Endothelial cell of umbilical vein (primary cell): Measurements from ENCODE around the gene SVOP. TPM values are rescaled to one million over a fixed set of nuclear protein-coding genes. Genes with fewer than 3 reads are reported as not detected.

Source experiments
- BruUV-seq: library from RNA; stranded (reverse); fragments of 400-500 nt; replicated peaks from 2 replicates; lab custom pipeline; 2021; lab: Mats Ljungman, UMichigan
- CTCF ChIA-PET: fragments of 300-600, 350-600 bp; sonication (Branson Sonifier 250); formaldehyde crosslinking; loops from one replicate; lab custom pipeline; 2021; ENCODE audit warnings: antibody characterized with exemption, inconsistent platforms; lab: Charles Lee
- POLR2A ChIA-PET: fragments of 300-600, 350-600 bp; sonication (Branson Sonifier 250); formaldehyde crosslinking; loops from one replicate; lab custom pipeline; 2021; ENCODE audit warnings: antibody characterized with exemption, inconsistent platforms; lab: Charles Lee
- DNase-seq: peaks from one replicate; pipeline ENCODE4 v3.0.0-alpha.2; 2011; ENCODE audit warnings: low read depth, low spot score
- FAIRE-seq: peaks from 2 replicates; lab custom pipeline; 2011; peaks lifted over from hg19 to GRCh38; lab: Jason Lieb, UNC
- H2AFZ ChIP-seq: 2 replicates; pipeline ENCODE4 v1.6.0; 2012; ENCODE audit warnings: low read depth, low read length, control low read depth, inconsistent platforms
- H3K27ac ChIP-seq: 2 replicates; pipeline ENCODE4 v1.5.1; 2011; ENCODE audit warnings: low read depth, mild to moderate bottlenecking, control low read depth, low read length, moderate library complexity; ENCODE audit not compliant: insufficient read depth
- H3K27me3 ChIP-seq, 2 experiments: 2 replicates each; pipeline versions ENCODE4 v1.6.0 to v1.6.1; 2011; ENCODE audit warnings: low read length in 2 of 2, mixed read lengths in 1 of 2; ENCODE audit not compliant: control insufficient read depth in 2 of 2, insufficient read depth in 2 of 2
- H3K36me3 ChIP-seq, 2 experiments: 2 replicates in 1 of 2; 3 replicates in 1 of 2; pipeline ENCODE4 v1.5.1; 2011; ENCODE audit warnings: low read length in 2 of 2, mild to moderate bottlenecking in 1 of 2, moderate library complexity in 1 of 2; ENCODE audit not compliant: control insufficient read depth in 2 of 2, insufficient read depth in 2 of 2; ENCODE audit errors: extremely low read depth in 1 of 2
- H3K4me1 ChIP-seq: 3 replicates; pipeline ENCODE4 v1.5.1; 2011; ENCODE audit warnings: mild to moderate bottlenecking, low read length; ENCODE audit not compliant: control insufficient read depth, insufficient read depth; ENCODE audit errors: extremely low read depth
- H3K4me2 ChIP-seq: 2 replicates; pipeline ENCODE4 v1.6.1; 2011; ENCODE audit warnings: low read length, control low read depth, mixed read lengths; ENCODE audit not compliant: insufficient read depth
- H3K4me3 ChIP-seq, 3 experiments: fragments of 200-600 bp in 1 of 3; sonication (generic), shearing (Covaris generic) in 1 of 3; replicated peaks in 1 of 3; 2 replicates each; pipeline ENCODE4 v1.5.1; 2011 to 2016; ENCODE audit warnings: control low read depth in 3 of 3, low read length in 3 of 3, mild to moderate bottlenecking in 2 of 3, inconsistent platforms in 1 of 3, low read depth in 1 of 3, moderate library complexity in 1 of 3; ENCODE audit not compliant: insufficient read depth in 1 of 3
- H3K79me2 ChIP-seq: 2 replicates; pipeline ENCODE4 v1.6.0; 2012; ENCODE audit warnings: low read length, inconsistent platforms; ENCODE audit not compliant: control insufficient read depth, insufficient read depth
- H3K9ac ChIP-seq: replicated peaks from 2 replicates; pipeline ENCODE3; 2011; ENCODE audit warnings: low read length, control low read depth; ENCODE audit not compliant: insufficient read depth; ENCODE audit errors: extremely low read depth
- H3K9me1 ChIP-seq: replicated peaks from 3 replicates; pipeline ENCODE4 v1.6.0; 2011; ENCODE audit warnings: mild to moderate bottlenecking, low read length; ENCODE audit not compliant: control insufficient read depth, insufficient read depth; ENCODE audit errors: extremely low read depth
- H3K9me3 ChIP-seq: replicated peaks from 2 replicates; pipeline ENCODE4 v1.5.1; 2012; ENCODE audit warnings: low read length, inconsistent platforms; ENCODE audit not compliant: control insufficient read depth, insufficient read depth
- H4K20me1 ChIP-seq: replicated peaks from 2 replicates; pipeline ENCODE3; 2011; ENCODE audit warnings: mild to moderate bottlenecking, low read length; ENCODE audit not compliant: control insufficient read depth, insufficient read depth; ENCODE audit errors: extremely low read depth
- CTCF ChIP-seq, 2 donors: IDR thresholded peaks; 1 replicate in 1 of 2; 2 replicates in 1 of 2; pipeline ENCODE4 v1.5.1; 2011; ENCODE audit warnings: low read length in 2 of 2, mild to moderate bottlenecking in 2 of 2, moderate library complexity in 2 of 2, control low read depth in 1 of 2, inconsistent platforms in 1 of 2, low read depth in 1 of 2; ENCODE audit not compliant: insufficient read depth in 1 of 2; ENCODE audit errors: extremely low read depth in 1 of 2
- EZH2 ChIP-seq: IDR thresholded peaks from 2 replicates; pipeline ENCODE4 v1.6.1; 2012; ENCODE audit warnings: borderline replicate concordance, low read depth, mild to moderate bottlenecking, moderate library complexity, low read length, inconsistent platforms; ENCODE audit not compliant: severe bottlenecking
- FOS ChIP-seq: IDR thresholded peaks from 2 replicates; pipeline ENCODE4 v1.6.1; 2011; ENCODE audit warnings: mild to moderate bottlenecking, low read length, moderate library complexity, borderline replicate concordance; ENCODE audit not compliant: insufficient read depth
- GATA2 ChIP-seq: IDR thresholded peaks from 2 replicates; pipeline ENCODE4 v1.7.0; 2011; ENCODE audit warnings: low read depth, mild to moderate bottlenecking, moderate library complexity, mixed read lengths, low read length; ENCODE audit not compliant: insufficient read length, insufficient read depth
- JUN ChIP-seq: IDR thresholded peaks from 2 replicates; pipeline ENCODE4 v1.6.1; 2011; ENCODE audit warnings: borderline replicate concordance, low read depth; ENCODE audit not compliant: insufficient read length, insufficient read depth
- MAX ChIP-seq: IDR thresholded peaks from 2 replicates; pipeline ENCODE4 v1.6.1; 2011; ENCODE audit not compliant: insufficient read depth, insufficient read length
- MYC ChIP-seq: IDR thresholded peaks from one replicate; pipeline ENCODE4 v1.6.1; 2011; ENCODE audit warnings: mild to moderate bottlenecking, low read depth, low read length
- POLR2A ChIP-seq: IDR thresholded peaks from 2 replicates; pipeline ENCODE4 v1.6.1; 2012; ENCODE audit warnings: low read depth, mild to moderate bottlenecking, control low read depth, low read length
- POLR2AphosphoS5 ChIP-seq: IDR thresholded peaks from 2 replicates; pipeline ENCODE4 v1.6.1; 2012; ENCODE audit warnings: low read depth, mild to moderate bottlenecking, control low read depth, low read length, moderate library complexity; ENCODE audit not compliant: insufficient read depth
- dilution Hi-C: fragments of 300-500 bp; cut with MboI; formaldehyde crosslinking; loops from one replicate; pipeline ENCODE4 v1.15.0; 2019; ENCODE audit warnings: low sequenced_read_pairs; ENCODE audit not compliant: extremely low pct_ligation_motif_present
- intact Hi-C: fragments of 100-400 bp; cut with micrococcal nuclease; formaldehyde crosslinking; loops from one replicate; pipeline ENCODE4 v1.10.0; 2022
- polyA plus RNA-seq, 4 experiments: library from polyadenylated mRNA; depleted of rRNA in 3 of 4; stranded (reverse) in 3 of 4; unstranded in 1 of 4; fragments of >200 nt; gene quantifications; 2 replicates each; pipeline versions ENCODE4 v1.2.1 to v1.2.3, GENCODE V29; 2011 to 2012; ENCODE audit warnings: missing spikeins in 1 of 4
- total RNA-seq: library from RNA; stranded (reverse); gene quantifications from 2 replicates; pipeline ENCODE4 v1.2.3, GENCODE V29; 2021

The SVOP gene
- total and polyA plus RNA-seq, 2 donors (not counting 3 experiments of a cell fraction or from before 2014, with no cell fraction given): not detected

GRCh38 chr12:108921946-108922345 is 98.9 kb downstream of the SVOP start:
- Histone ChIP-seq H3K4me1 (no peaks in the 10 kb centered on the region), H3K36me3 (no peaks in the 10 kb centered on the region), H3K27me3 (no peaks in the 10 kb centered on the region), H3K4me3 (no peak overlapping the region), H3K79me2 (no peaks in the 10 kb centered on the region), H3K9me1 (no peaks in the 10 kb centered on the region), H3K9ac (no peak overlapping the region), H3K27ac (no peak overlapping the region), H3K4me2 (no peak overlapping the region), H3K9me3 (no peaks in the 10 kb centered on the region), H2AFZ (no peak overlapping the region), H4K20me1 (no peaks in the 10 kb centered on the region)
- no TSS peak for BruUV-seq
- intact Hi-C loops (no loop called here), dilution Hi-C loops (no loop called here)
- TF ChIP-seq FOS (no peak), MAX (no peak), JUN (no peak), CTCF (IDR thresholded peaks at IDR 0.05; ENCODE audit: extremely low read depth in 1 of 2, insufficient read depth in 1 of 2, low read depth in 1 of 2, low read length in 2 of 2) (no peak), POLR2AphosphoS5 (no peak), GATA2 (no peak), EZH2 (no peak), POLR2A (no peak), MYC (no peak)
- ChIA-PET POLR2A (no interaction called here), CTCF (no interaction called here)
- DNase-seq: no peak
- FAIRE-seq: no peak
